GM12892 (cell line): ENCODE data around the gene EXOC1L.

Source experiments
- POLR2A ChIP-seq: IDR thresholded peaks from 2 replicates; pipeline ENCODE4 v1.6.1; 2011; ENCODE audit warnings: low read depth, low read length, control low read depth
- POLR2AphosphoS5 ChIP-seq: IDR thresholded peaks from 2 replicates; pipeline ENCODE4 v1.6.1; 2011; ENCODE audit warnings: low read depth, low read length, control low read depth
- TAF1 ChIP-seq: IDR thresholded peaks from 2 replicates; pipeline ENCODE4 v1.6.1; 2011; ENCODE audit warnings: low read depth, mild to moderate bottlenecking, control low read depth, low read length, borderline replicate concordance

DNA sequence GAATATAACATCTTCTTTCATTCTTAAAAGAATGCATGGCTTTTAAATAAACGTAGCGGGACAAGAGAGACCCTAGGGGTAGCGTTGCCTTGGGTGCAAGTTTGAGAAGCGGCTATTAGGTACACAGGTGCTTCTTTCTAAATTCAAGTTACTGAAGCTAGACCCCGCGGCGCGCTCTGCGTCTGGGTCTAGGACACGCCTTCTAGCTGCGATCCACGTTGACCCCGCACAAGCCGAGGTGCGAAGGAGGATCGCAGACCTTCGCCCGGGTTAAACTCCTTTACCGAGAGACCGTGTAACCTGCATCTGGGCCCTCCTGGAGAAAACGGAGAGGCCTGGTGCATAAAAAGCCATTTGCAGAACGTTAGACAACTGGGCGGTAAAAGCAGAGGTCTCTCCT is 25.5 kb upstream of the EXOC1L start:
- TF ChIP-seq POLR2AphosphoS5 (no peak), POLR2A (no peak), TAF1 (no peak)
